ENCODE data around the gene ATP8B4. TPM values are rescaled to one million over a fixed set of nuclear protein-coding genes. Genes with fewer than 3 reads are reported as not detected.

The ATP8B4 gene
- total RNA-seq, 2 experiments from 2014 or later: 0.31 TPM; not detected in 1

DNA sequence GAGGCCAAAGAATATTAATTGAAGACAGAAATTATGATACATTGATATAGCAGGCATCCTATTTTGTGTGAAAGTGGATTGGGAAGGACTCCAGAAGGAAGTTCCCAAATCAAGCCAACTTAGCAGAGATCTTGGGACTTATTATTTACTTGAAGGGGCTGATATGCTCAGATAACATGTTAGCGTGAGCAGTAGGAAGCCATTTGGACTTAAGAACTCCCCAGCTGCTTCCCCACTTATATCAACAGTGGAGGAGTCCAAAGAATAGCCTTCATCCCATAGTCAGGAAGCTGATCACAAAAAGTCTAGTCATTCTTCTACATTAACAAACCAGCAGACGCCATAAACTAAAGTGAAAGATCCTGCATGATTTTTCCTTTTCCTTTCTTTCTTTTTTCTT is 200.0 kb downstream of the ATP8B4 start:
- DNase-seq: no peak
- Histone ChIP-seq H3K9me3 (ENCODE audit: control insufficient read depth in 1 of 2, insufficient read depth in 1 of 2, low read length in 2 of 2) (no peaks in the 10 kb centered on the region), H3K36me3 (ENCODE audit: insufficient read depth, low read length) (no peaks in the 10 kb centered on the region), H3K27ac (ENCODE audit: low read depth in 1 of 2, low read length in 2 of 2) (no peak overlapping the region), H3K4me3 (ENCODE audit: low read length) (no peak overlapping the region), H3K27me3 (ENCODE audit: control insufficient read depth in 1 of 2, insufficient read depth in 2 of 2, low read length in 2 of 2) (no peaks in the 10 kb centered on the region), H3K4me1 (ENCODE audit: insufficient read depth, low read length) (no peaks in the 10 kb centered on the region)
- ChIA-PET POLR2A (no interaction called here), CTCF (no interaction called here)
- no peak overlapping the region for H3K4me3 Mint-ChIP-seq
- intact Hi-C loops (cut with DNase I, micrococcal nuclease): no loop called here
- H3K27me3 Mint-ChIP-seq: no peaks in the 10 kb centered on the region
- no peak overlapping the region for H3K27ac Mint-ChIP-seq
- no peaks in the 10 kb centered on the region for H3K36me3 Mint-ChIP-seq (ENCODE audit: low read depth)
- TF ChIP-seq, protein P1, sequence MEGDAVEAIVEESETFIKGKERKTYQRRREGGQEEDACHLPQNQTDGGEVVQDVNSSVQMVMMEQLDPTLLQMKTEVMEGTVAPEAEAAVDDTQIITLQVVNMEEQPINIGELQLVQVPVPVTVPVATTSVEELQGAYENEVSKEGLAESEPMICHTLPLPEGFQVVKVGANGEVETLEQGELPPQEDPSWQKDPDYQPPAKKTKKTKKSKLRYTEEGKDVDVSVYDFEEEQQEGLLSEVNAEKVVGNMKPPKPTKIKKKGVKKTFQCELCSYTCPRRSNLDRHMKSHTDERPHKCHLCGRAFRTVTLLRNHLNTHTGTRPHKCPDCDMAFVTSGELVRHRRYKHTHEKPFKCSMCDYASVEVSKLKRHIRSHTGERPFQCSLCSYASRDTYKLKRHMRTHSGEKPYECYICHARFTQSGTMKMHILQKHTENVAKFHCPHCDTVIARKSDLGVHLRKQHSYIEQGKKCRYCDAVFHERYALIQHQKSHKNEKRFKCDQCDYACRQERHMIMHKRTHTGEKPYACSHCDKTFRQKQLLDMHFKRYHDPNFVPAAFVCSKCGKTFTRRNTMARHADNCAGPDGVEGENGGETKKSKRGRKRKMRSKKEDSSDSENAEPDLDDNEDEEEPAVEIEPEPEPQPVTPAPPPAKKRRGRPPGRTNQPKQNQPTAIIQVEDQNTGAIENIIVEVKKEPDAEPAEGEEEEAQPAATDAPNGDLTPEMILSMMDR (IDR thresholded peaks at IDR 0.05): no peak
- H3K4me1 Mint-ChIP-seq (ENCODE audit: low read depth): no peaks in the 10 kb centered on the region
- ATAC-seq (ENCODE audit: poor library complexity): no peak
- H3K9me3 Mint-ChIP-seq: no peaks in the 10 kb centered on the region

DNA sequence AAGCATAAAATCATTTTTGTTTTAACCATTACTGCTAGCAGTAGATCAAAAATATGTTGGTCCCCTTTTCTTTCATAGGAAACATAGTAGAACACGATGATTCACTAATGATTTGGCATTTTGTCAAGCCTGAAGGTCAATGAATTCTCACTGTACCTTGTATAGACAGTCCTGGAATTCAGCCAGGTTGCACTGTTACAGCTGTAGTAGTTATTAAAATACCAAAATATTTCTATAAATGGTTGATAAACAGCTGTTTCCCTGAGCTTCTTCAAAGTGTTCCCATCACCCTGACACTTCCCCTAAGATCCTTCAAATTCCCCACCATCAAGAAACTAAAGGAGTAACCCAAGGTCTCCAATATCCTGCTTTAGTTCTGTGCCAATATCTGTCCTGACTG is 200.9 kb downstream of the ATP8B4 start:
- CTCF ChIA-PET: no interaction called here
- no peaks in the 10 kb centered on the region for H3K27me3 Mint-ChIP-seq

DNA sequence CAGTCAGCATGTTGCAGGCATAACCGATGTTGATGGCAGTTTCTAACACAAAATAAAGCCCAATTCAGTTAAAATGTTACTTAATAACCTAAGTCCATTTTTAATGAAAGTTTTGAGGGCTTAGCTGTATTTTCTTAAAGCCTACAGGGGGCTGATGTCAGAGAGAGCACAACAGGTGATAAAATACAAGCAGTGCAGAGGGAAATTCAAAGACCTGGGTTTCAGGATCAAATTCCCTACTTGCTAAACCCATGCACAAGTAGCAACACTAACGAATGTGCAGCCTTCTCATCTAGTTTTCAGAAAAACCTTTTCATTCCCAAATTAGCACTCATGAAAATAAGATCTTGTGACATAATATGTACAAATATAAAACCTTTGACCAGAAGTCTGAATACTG is 202.0 kb downstream of the ATP8B4 start:
- H3K9me3 Mint-ChIP-seq: no peaks in the 10 kb centered on the region
- no peak overlapping the region for H3K27ac ChIP-seq (ENCODE audit: low read depth in 1 of 2, low read length in 2 of 2)
- H3K27ac Mint-ChIP-seq: no peak overlapping the region
- no peaks in the 10 kb centered on the region for H3K4me1 ChIP-seq (ENCODE audit: insufficient read depth, low read length)
- H3K4me3 Mint-ChIP-seq: no peak overlapping the region
- ChIA-PET POLR2A (no interaction called here), CTCF (no interaction called here)
- no peaks in the 10 kb centered on the region for H3K36me3 Mint-ChIP-seq (ENCODE audit: low read depth)
- no peaks in the 10 kb centered on the region for H3K9me3 ChIP-seq (ENCODE audit: control insufficient read depth in 1 of 2, insufficient read depth in 1 of 2, low read length in 2 of 2)
- H3K27me3 Mint-ChIP-seq: no peaks in the 10 kb centered on the region
- no peaks in the 10 kb centered on the region for H3K36me3 ChIP-seq (ENCODE audit: insufficient read depth, low read length)
- TF ChIP-seq, protein P1 (IDR thresholded peaks at IDR 0.05): no peak
- H3K4me1 Mint-ChIP-seq (ENCODE audit: low read depth): no peaks in the 10 kb centered on the region
- intact Hi-C loops (cut with DNase I, micrococcal nuclease): no loop called here
- H3K27me3 ChIP-seq (ENCODE audit: control insufficient read depth in 1 of 2, insufficient read depth in 2 of 2, low read length in 2 of 2): no peaks in the 10 kb centered on the region
- H3K4me3 ChIP-seq (ENCODE audit: low read length): no peak overlapping the region
- ATAC-seq (ENCODE audit: poor library complexity): no peak
- no peak for DNase-seq

More for the DNA sequence above, 200.9 kb downstream of the ATP8B4 start:
- no peaks in the 10 kb centered on the region for H3K4me1 ChIP-seq (ENCODE audit: insufficient read depth, low read length)
- TF ChIP-seq, protein P1 (IDR thresholded peaks at IDR 0.05): no peak
- no peaks in the 10 kb centered on the region for H3K27me3 ChIP-seq (ENCODE audit: control insufficient read depth in 1 of 2, insufficient read depth in 2 of 2, low read length in 2 of 2)
- intact Hi-C loops (cut with DNase I, micrococcal nuclease): no loop called here
- H3K9me3 Mint-ChIP-seq: no peaks in the 10 kb centered on the region
- no peaks in the 10 kb centered on the region for H3K36me3 Mint-ChIP-seq (ENCODE audit: low read depth)
- H3K4me3 ChIP-seq (ENCODE audit: low read length): no peak overlapping the region
- H3K27ac ChIP-seq (ENCODE audit: low read depth in 1 of 2, low read length in 2 of 2): no peak overlapping the region
- ATAC-seq (ENCODE audit: poor library complexity): no peak
- POLR2A ChIA-PET: no interaction called here
- H3K4me3 Mint-ChIP-seq: no peak overlapping the region
- no peaks in the 10 kb centered on the region for H3K36me3 ChIP-seq (ENCODE audit: insufficient read depth, low read length)
- no peak overlapping the region for H3K27ac Mint-ChIP-seq
- no peaks in the 10 kb centered on the region for H3K9me3 ChIP-seq (ENCODE audit: control insufficient read depth in 1 of 2, insufficient read depth in 1 of 2, low read length in 2 of 2)
- no peaks in the 10 kb centered on the region for H3K4me1 Mint-ChIP-seq (ENCODE audit: low read depth)
- no peak for DNase-seq

Data from CD4-positive, alpha-beta T cell (primary cell).